ENCODE measurements around the gene SND1.

Gene SND1

GRCh38 chr7:128022631-128023532 lies 370.9 kb downstream of the SND1 start:
- no peak for TF ChIP-seq CTCF (IDR thresholded peaks at IDR 0.05; ENCODE audit: extremely low read depth, insufficient read depth, missing control alignments)
- DNase-seq (ENCODE audit: low spot score) = no peak
- in situ Hi-C loops (cut with MboI; ENCODE audit: low pct_unique_long_range_greater_than_20kb, low sequenced_read_pairs, unreplicated experiment) = no loop called here

- TF ChIP-seq CTCF (IDR thresholded peaks at IDR 0.05; ENCODE audit: extremely low read depth, insufficient read depth, missing control alignments) = no peak
- no peak for DNase-seq (ENCODE audit: low spot score)
- in situ Hi-C loops (cut with MboI; ENCODE audit: low pct_unique_long_range_greater_than_20kb, low sequenced_read_pairs, unreplicated experiment) = no loop called here
These were observed 372.2 kb downstream of the SND1 start for GRCh38 chr7:128024151-128024550.

GRCh38 chr7:128025380-128025779 lies 373.4 kb downstream of the SND1 start:
- in situ Hi-C loops (cut with MboI; ENCODE audit: low pct_unique_long_range_greater_than_20kb, low sequenced_read_pairs, unreplicated experiment) = loop anchor here (25.0 kb wide), 1 partner anchor 313 kb away; no protein-coding TSS in a partner anchor
- no peak for TF ChIP-seq CTCF (IDR thresholded peaks at IDR 0.05; ENCODE audit: extremely low read depth, insufficient read depth, missing control alignments)
- no peak for DNase-seq (ENCODE audit: low spot score)

- in situ Hi-C loops (cut with MboI; ENCODE audit: low pct_unique_long_range_greater_than_20kb, low sequenced_read_pairs, unreplicated experiment) = loop anchor here (25.0 kb wide), 1 partner anchor 314 kb away; no protein-coding TSS in a partner anchor
- TF ChIP-seq CTCF (IDR thresholded peaks at IDR 0.05; ENCODE audit: extremely low read depth, insufficient read depth, missing control alignments) = no peak
These were observed 373.8 kb downstream of the SND1 start for GRCh38 chr7:128025819-128026218.

GRCh38 chr7:128026551-128026950 lies 374.6 kb downstream of the SND1 start:
- TF ChIP-seq CTCF (IDR thresholded peaks at IDR 0.05; ENCODE audit: extremely low read depth, insufficient read depth, missing control alignments) = no peak

More at GRCh38 chr7:128025819-128026218, 373.8 kb downstream of the SND1 start:
- DNase-seq (ENCODE audit: low spot score) = no peak

GRCh38 chr7:128027485-128027980 lies 375.5 kb downstream of the SND1 start:
- in situ Hi-C loops (cut with MboI; ENCODE audit: low pct_unique_long_range_greater_than_20kb, low sequenced_read_pairs, unreplicated experiment) = loop anchor here (25.0 kb wide), 1 partner anchor 315 kb away; no protein-coding TSS in a partner anchor
- TF ChIP-seq CTCF (IDR thresholded peaks at IDR 0.05; ENCODE audit: extremely low read depth, insufficient read depth, missing control alignments) = no peak
- DNase-seq (ENCODE audit: low spot score) = no peak

More at GRCh38 chr7:128026551-128026950, 374.6 kb downstream of the SND1 start:
- no peak for DNase-seq (ENCODE audit: low spot score)
- in situ Hi-C loops (cut with MboI; ENCODE audit: low pct_unique_long_range_greater_than_20kb, low sequenced_read_pairs, unreplicated experiment) = loop anchor here (25.0 kb wide), 1 partner anchor 314 kb away; no protein-coding TSS in a partner anchor
